GM19397 (cell line): Measurements from ENCODE around the gene ASCC2.

Source experiments
- ATAC-seq: cut with Tn5 transposase; IDR thresholded peaks from one replicate; pipeline ENCODE4 v1.9.1; 2021; ENCODE audit warnings: mild to moderate bottlenecking, moderate library complexity; ENCODE audit not compliant: unreplicated experiment

ASCC2 gene

DNA sequence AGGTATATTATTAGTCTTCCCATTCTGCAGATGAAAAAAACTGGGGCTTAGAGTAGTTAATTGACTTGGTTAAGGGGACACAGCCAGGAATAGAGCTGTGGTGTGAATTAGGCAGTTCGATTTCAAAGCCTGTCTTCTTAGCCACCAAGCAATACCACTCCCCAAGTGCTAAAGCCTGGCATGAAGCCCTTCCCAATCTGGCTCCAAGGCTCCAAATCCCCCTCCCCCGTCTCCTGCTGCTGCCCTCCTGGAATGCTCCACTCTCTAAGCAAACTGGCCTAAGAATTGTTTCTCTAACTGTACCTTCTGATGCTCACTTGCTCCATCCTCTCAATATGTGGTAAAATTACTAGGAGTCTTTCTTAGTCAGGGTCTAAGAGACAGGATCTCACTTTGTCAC is 18.6 kb downstream of the ASCC2 start:
- ATAC-seq: no peak

DNA sequence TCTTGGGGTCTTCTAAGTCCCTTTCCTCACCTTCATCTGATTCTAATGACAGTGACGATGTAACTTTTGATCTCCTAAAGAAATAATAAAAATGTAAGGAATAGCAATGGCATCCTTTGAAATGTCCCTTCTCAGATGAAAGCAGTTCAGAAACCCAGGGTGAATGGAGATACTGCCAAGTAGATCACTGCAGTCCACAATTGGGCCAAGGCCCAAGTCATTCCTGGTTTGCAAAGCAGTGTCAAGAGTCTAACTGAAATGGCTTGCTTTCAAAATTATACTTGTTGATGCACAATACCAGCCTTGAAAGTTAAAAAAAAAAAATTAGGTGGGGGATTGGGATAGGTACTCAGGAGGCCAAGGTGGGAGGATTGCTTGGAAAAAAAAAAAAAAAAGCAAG is 20.4 kb downstream of the ASCC2 start:
- ATAC-seq: no peak

DNA sequence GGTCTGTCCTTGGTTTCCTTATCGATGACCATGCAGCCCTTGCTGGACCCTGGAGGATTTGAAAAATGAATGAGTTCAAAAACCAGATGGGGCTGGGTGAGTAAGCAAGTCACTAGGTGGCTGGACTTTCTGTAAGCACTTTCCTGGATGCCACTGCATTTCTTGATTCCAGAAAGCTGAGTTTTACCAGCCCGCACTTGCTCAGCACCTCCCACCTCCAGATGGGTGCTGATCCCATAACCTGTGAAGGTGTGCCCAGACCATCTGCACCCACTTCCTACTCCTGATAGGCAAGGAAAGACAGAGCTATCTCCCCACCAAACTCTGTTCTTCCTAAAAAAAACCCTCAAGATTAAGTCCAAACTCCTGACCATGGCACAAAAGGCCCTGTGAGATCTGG is 21.1 kb downstream of the ASCC2 start:
- ATAC-seq: no peak

DNA sequence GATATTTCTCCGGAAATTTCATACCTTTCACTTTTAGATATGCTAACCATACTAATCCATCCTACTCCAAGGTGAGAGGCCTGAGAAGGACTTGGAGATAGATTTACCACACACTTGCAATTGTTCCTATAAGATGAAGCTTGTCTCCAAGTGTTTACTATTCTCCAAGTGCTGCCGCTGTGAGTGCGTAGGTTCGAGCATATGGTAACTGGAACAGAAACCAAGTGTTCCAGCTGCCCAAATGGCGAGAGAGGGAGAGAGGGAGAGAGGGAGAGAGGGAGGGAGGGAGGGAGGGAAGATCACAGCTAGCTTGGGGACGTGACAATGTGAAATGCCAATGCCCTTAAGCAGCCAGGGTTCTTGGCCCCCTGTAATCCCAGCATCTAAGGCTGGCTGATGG is 21.5 kb downstream of the ASCC2 start:
- no peak for ATAC-seq

DNA sequence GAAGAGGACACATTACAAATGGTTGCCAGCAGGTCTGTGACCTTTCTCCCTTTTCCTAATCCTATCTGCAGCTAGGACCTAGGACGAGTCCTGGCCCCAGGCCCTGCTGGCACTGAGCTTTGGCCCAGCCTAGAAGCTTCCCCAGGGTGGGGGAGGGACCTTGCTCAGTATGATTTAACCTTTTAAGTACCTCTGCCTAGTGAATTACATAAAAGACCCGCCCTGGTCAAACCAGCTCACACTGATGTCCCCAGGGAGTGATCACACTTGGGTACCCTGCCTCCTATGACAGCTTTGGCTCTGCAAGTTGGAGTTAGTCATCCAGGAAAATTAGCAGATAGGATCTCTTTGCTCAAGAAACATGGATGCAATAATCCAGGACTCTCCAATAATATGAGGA is 21.9 kb downstream of the ASCC2 start:
- no peak for ATAC-seq

DNA sequence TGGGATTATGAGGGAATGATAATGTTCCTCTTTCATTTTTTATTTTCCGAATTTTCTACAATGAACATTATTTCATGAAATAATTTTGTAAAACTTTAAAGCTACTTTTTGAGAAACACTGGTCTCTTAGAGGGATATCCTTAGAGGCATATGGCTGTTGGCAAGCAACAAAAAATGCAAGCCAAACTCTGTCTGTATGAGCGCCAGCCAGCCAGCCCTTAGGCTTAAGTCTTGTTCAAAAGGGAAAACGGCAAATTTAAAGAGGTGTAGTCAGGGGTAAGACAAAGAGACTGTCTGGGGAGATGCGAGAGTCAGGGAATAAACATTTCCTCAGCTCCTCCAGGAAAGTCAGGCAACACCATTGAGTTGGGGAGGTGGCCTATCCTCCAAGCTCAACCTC is 22.5 kb downstream of the ASCC2 start:
- ATAC-seq: no peak

DNA sequence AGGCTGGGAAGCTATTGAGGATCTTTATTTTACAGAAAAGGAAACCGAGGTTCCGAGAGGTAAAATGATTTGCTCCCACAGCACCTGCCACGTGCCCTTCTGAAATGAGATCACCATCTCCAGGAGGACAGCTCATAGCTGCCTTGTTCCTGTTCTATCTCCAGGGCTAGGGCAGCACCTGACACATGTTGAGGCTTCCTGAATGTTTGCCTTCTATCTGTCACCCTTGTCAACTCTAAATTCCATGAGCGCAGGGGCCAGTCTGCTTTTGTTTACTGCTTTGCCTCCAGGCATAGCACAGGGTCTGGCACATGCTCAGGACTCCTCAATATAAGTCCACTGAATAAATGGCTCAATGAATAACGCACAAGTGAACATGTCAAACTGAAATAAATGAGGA is 24.1 kb downstream of the ASCC2 start:
- ATAC-seq: no peak

DNA sequence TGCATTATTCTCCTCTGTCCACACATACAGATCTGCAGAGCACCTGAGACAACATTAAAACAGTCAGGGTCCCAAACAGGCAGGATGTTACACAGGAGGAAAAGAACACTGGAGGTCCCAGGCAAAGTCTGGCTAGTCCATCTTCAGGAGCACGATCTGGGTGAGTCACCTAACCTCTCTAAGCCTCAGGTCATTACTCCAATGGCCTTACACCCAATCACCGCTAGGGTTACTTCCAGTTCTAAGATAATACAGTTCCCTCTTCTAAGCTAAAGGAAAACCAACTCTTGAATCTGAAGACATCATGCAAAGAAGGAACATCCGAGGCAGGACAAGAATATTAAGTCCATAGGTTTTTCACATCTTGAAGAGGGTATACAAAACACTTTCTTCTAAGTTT is 24.5 kb downstream of the ASCC2 start:
- no peak for ATAC-seq

DNA sequence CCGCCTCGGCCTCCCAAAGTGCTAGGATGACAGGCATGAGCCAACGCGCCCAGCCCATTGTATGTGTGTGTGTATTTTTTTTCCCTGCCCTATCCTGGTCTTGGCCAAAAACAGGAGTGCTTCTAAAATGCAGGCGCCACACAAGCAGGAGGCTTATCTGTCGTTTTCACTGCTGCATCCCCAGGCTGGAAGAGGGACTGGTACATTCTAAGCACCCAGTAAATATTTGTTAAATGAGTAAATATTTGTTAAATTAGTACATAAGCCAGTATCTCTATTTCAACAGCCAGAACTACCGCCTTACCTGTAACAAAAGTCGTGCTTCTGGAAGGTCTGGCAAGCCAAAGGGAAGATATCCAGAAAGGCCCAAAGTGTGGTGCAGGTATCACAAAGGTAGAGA is 24.9 kb downstream of the ASCC2 start:
- no peak for ATAC-seq

DNA sequence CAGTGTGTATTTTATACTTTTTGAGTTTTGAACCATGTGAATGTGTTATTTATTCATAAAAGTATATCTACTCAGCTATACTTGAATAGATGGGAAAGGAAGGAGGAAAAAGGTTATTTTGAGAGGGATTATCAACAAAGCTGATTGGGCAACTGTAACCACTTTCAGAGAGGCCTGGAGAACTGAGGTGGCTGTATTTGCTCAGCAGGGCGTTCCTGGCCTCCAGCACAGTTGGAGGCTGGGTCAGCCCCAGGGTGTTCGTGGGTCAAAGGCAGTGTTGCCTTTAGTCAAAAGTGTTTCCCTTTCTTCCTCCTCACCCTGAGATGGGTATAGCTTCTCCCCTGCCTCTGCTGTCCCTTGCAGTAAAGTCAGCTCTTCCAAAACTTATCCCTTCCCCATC is 26.7 kb downstream of the ASCC2 start:
- ATAC-seq: no peak

DNA sequence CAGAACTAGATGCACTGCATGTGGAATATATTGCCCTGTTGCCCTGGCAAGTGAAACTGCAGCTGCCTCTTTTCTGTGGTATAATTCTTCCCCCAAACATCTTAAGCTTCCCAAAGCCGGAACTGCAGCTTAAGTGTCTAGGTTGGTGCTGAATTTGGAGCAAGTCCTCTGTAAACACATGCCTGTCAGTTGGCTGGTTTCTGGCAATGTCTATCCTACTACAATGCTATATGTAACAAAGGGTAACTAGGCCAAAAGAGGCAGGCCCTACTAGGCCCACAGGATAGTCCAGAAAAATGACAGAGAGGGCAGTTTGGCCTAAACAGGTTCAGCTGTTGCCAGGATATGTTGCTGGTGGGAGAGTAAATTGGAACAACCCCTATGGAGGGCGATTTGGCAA is 27.9 kb downstream of the ASCC2 start:
- no peak for ATAC-seq

DNA sequence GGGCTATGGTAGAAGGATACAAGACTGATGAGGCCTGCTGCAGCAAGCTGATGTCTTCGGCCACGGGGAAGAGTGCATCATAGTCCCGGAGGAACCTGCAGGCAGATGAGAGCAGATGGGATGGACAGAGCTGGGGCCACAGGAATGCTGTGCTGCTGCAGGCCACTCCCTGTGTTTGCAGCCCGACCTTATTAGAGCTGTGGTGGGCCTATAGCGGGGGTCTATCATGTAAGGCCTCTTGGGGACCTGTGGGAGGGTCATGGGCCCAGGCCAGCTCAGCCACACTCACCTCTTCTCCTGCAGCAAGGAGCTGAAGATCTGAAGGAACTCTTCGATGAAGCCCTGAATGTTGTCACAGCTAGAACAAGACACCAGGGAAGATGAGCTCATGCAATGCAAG is 31.9 kb downstream of the ASCC2 start:
- no peak for ATAC-seq

DNA sequence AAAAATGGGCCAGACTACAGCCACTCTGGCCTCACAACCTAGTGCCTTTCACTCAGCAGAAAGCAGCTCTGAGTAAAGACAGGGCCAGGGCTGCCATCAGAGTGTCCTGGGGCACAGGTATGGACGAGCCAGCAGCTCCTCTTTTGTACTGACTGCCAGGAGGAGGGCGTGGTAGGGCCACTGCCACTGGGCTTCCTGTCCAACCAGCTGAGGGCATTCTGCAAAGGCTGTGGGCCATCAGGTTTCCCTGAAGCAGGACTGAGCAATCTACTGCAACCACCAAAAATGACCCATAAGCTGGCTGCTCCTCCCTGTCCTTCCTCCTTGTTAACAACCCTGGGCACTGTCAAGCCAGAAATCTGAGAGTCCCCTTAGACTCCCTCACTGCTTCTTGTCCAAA is 33.1 kb downstream of the ASCC2 start:
- ATAC-seq: no peak

DNA sequence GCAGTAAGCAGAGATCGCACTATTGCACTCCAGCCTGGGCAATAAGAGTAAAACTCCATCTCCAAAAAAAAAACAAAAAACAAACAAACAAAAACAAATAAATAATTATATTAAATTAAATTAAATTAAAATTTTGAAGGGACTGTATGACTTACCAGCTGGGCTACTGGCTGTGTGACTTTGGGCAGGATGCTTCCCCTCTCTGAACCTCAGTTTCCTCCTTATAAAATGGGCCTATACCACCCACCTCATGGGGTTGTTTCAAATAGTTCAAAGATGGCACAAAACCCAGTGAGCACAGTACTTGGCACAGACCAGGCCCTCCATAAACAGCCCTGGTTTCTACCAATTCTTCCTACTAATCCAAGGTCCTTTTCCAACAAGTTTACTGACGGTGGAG is 34.9 kb downstream of the ASCC2 start:
- no peak for ATAC-seq

DNA sequence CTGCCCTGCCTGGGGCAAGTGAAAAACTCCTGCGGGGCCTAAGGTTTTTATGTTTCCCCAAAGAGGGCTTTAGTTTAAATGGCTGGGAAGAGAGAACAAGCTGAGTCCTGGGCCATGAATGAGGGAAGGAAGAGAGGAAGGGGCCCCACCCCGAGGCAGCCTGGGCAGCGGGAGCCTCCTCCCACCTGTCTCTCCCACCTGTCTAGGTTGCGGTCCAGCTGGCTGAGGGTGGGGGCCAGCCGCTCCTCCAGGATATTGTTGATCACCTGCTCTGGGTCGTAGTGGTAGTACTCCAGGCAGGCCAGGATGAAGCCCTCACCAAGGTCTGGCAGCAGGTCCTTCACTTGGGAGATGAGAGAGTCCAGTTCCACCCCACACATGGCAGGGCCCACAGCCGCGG is 36.3 kb downstream of the ASCC2 start:
- no peak for ATAC-seq

DNA sequence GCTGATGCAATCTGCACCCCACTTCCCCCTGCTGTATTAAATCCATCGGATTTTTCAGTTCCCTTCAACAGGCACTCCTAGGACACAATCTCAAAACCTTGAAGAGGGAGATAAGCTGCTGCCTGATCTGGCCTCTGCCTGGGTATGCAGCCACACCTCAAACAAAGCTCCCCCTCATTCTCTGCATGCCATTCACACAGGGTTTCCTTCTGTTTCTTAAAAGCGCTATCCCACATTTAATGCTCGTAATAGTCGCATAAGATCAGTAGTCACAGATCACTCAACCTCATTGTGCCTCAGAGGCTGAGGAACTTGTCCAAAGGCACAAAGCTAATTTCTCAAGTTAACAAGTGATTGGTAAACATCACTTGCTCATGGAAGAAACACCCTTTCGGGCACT is 36.9 kb downstream of the ASCC2 start:
- no peak for ATAC-seq

DNA sequence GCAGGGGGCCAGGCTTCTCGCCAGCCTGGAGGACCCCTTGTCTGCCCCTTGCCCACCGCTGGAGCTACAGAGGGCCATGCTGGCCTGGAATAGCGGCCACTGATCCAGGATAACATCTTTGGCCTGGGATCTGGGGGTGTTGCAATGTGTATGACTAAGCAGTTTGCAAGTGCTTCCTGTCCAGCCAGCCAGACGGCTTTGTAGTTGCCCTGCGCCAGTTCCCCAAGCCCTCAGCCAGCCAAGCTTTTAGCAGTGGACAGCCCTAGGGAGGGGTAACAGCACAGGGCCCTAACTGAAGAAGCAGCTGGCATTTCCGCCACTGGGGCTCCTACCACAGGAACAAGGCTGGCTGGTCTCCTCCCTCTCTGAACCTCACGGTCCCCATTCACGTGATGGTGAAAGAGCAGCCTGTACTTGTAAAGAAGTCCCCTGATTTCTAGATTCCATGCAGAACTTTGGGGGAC is 38.8 kb downstream of the ASCC2 start:
- ATAC-seq: no peak

DNA sequence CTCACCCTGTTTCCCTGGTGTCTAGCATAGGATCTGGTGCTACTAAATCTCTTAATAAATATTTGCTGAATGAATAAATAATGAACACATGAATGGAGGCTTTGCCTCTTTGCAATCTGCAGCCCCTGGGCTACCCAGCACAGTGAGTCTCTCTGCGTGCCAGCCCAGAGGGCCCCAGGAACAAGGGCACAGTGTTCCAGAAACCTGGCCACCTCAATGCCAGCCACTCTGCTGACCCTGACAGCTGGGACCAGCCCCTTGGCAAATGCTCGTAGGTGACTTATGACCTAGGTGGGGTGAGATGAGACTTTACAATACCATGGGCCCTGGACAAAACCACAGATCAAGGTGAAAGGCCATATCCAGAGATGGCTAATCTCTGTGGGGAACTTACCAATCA is 39.3 kb downstream of the ASCC2 start:
- ATAC-seq: no peak

DNA sequence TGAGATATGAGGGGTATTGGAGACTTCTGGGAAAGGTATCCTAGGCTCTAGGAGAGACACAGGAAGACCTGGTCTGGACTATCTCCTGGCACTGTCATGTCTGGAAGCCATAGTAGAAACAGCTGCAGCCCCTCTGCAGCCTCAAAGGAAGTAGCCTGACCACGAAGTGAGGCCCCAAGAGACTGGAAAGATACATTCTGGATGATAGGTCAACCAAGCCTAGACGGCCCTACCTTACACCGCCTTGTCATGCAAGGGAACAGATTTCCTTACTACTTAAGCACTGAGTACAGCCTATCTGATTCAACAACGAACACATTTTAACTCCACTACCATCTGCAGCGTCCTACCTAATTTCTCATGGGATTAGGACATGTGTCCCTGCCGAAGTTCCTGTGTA is 39.8 kb downstream of the ASCC2 start:
- no peak for ATAC-seq

DNA sequence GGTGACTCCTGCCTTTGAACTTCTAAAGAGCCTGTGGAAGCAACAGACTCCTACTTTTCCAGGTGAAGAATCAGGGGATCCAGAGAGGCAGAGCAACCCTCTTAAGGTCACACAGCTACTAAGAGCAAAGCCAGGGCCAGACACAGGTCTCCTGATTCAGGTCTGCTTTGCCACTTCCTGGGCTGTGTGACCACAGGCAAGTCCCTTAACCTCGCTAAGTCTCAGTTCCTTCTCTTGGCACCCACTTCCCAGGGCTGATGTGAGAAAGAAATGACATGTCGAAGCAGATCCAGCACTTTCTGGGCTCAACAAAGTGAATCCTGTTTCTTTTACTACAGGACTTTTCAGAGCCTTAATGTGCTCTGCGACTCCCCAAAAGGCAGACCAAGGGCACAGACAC is 40.7 kb downstream of the ASCC2 start:
- no peak for ATAC-seq

DNA sequence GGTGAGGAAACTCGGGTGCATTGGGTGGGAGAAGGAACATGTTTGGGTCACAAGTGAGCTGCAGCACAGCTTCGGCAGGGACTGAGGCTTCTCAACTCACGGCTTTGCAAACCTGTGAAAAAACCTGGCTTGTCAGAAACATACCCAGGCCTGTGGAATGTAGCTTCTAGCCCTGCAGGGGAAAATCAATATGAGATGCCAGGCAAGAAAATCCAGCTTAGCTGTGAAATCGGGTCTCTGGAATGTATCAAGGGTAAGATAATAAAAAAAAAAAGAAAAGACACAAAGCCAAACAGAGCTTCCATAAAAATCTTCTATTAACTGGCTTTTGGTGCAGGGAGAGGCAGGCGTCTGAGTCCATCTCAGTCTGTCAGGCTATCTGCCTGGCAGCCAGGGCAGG is 42.4 kb downstream of the ASCC2 start:
- ATAC-seq: no peak

DNA sequence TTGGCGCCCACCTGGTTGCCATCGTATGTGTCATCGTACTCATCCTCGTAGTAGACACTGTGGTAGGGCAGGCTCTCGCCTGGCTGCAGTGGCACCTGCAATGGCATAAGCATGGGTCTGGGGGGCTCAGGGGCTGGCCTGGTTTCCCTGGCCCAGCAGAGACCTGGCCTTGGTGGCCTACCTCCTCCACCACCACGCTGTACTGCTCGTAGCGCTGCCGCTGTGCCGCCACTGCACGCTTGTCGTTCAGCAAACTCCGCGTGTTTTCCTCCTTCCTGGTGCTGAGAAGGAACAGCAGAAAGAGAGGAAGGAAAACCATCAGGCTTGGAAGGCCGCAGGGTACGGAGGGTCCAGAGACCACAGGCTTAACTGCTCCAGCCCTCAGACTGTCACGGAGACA is 44.7 kb downstream of the ASCC2 start:
- ATAC-seq: no peak

DNA sequence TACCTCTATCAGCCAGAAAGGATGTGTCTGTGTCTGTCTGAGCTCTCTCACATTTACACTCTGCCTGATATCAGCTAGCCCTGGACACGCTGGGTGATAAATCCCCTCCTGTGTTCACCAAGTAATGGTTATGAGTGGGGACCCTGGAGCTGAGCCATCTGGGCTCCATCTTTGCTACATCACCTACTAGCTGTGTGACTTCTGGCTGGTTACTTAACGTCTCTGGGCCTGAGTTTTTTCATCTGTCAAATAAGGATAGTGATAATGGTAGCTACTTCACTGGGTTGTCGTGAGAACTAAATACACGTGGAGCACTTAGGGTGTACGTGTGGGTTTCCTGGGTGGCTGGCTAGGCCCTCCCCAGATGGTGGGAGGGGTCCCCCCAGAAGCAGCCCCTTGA is 48.0 kb downstream of the ASCC2 start:
- no peak for ATAC-seq
